HepG2 (cell line): ENCODE measurements around the gene HOXC9. TPM values are rescaled to one million over a fixed set of nuclear protein-coding genes. Genes with fewer than 3 reads are reported as not detected.

Source experiments
- ATAC-seq: fragments of 200-7000 bp; cut with Tn5 transposase; 3 replicates; pipeline ENCODE4 v1.9.1; 2020; ENCODE audit warnings: mild to moderate bottlenecking, moderate library complexity
- BruUV-seq: library from RNA; stranded (reverse); fragments of 400-500 nt; replicated peaks from 2 replicates; lab custom pipeline; 2021; lab: Mats Ljungman, UMichigan
- CTCF ChIA-PET: fragments of 300-600 bp; formaldehyde crosslinking; extraction: SDS; loops from one replicate; lab custom pipeline; 2021; ENCODE audit warnings: low total read pairs, inconsistent platforms, low intra/inter-chr PET ratio; lab: Yijun Ruan, JAX
- POLR2A ChIA-PET: fragments of 350-600 bp; sonication (Branson Sonifier 250); formaldehyde crosslinking; loops from one replicate; lab custom pipeline; 2020; ENCODE audit warnings: antibody characterized with exemption, inconsistent platforms; lab: Yijun Ruan, JAX
- DNase-seq: peaks from one replicate; pipeline ENCODE4 v3.0.0-alpha.2; 2015; ENCODE audit warnings: low spot score
- FAIRE-seq: peaks from 3 replicates; lab custom pipeline; 2011; peaks lifted over from hg19 to GRCh38; lab: Jason Lieb, UNC
- H2AFZ ChIP-seq: one replicate; pipeline ENCODE4 v1.6.1; 2011; ENCODE audit warnings: low read length, inconsistent platforms
- H3K27ac ChIP-seq: fragments of 300-600 bp; 3 replicates; pipeline ENCODE4 v1.8.0; 2011; ENCODE audit warnings: mixed run types, mild to moderate bottlenecking, mixed read lengths, low read length, inconsistent platforms; ENCODE audit not compliant: insufficient read depth; ENCODE audit errors: extremely low read length
- H3K27me3 ChIP-seq, 2 experiments: fragments of 200-600 bp in 1 of 2; 2 replicates in 1 of 2; 3 replicates in 1 of 2; pipeline versions ENCODE4 v1.6.0 to v1.8.0; 2011; ENCODE audit warnings: low read length in 2 of 2, mild to moderate bottlenecking in 2 of 2, moderate library complexity in 2 of 2, inconsistent platforms in 1 of 2; ENCODE audit not compliant: insufficient read depth in 2 of 2, control insufficient read depth in 1 of 2
- H3K36me3 ChIP-seq, 2 experiments: fragments of 200-600 bp in 1 of 2; replicated peaks in 1 of 2; 2 replicates in 1 of 2; 3 replicates in 1 of 2; pipeline versions ENCODE4 v1.5.1 to v1.8.0; 2011; ENCODE audit warnings: low read length in 2 of 2, inconsistent platforms in 1 of 2; ENCODE audit not compliant: insufficient read depth in 2 of 2, control insufficient read depth in 1 of 2
- H3K4me1 ChIP-seq: 2 replicates; pipeline ENCODE4 v1.5.1; 2012; ENCODE audit warnings: low read length, inconsistent platforms; ENCODE audit not compliant: insufficient read depth
- H3K4me2 ChIP-seq: 2 replicates; pipeline ENCODE4 v1.6.0; 2011; ENCODE audit warnings: low read depth, low read length, inconsistent platforms
- H3K4me3 ChIP-seq, 3 experiments: fragments of 200-600 bp in 1 of 3; sonication (generic), shearing (Covaris generic) in 1 of 3; replicated peaks in 1 of 3; 2 replicates each; pipeline ENCODE4 v1.5.1; 2011 to 2016; ENCODE audit warnings: low read length in 3 of 3, inconsistent platforms in 2 of 3, low read depth in 2 of 3, mild to moderate bottlenecking in 2 of 3, control low read depth in 1 of 3, mixed read lengths in 1 of 3; ENCODE audit not compliant: insufficient read depth in 1 of 3
- H3K79me2 ChIP-seq: one replicate; pipeline ENCODE4 v1.6.1; 2011; ENCODE audit warnings: low read length, inconsistent platforms; ENCODE audit not compliant: insufficient read depth
- H3K9ac ChIP-seq: 2 replicates; pipeline ENCODE4 v1.6.0; 2011; ENCODE audit warnings: mild to moderate bottlenecking, low read depth, low read length, inconsistent platforms; ENCODE audit not compliant: insufficient read depth
- H3K9me3 ChIP-seq: 2 replicates; pipeline ENCODE4 v1.5.1; 2012; ENCODE audit warnings: mild to moderate bottlenecking, low read length
- H4K20me1 ChIP-seq: 2 replicates; pipeline ENCODE4 v1.6.0; 2011; ENCODE audit warnings: inconsistent platforms, mild to moderate bottlenecking, low read length, moderate library complexity; ENCODE audit not compliant: insufficient read depth
- ATAD3A ChIP-seq: sonication (generic); formaldehyde crosslinking; IDR thresholded peaks from 2 replicates; pipeline ENCODE4 v1.4.0; 2020; ENCODE audit warnings: missing genetic modification reagents
- ATF3 ChIP-seq: sonication (generic); formaldehyde crosslinking; IDR thresholded peaks from 2 replicates; pipeline ENCODE4 v1.4.0; 2020; ENCODE audit warnings: missing genetic modification reagents
- CENPX ChIP-seq: sonication (generic); formaldehyde crosslinking; IDR thresholded peaks from 2 replicates; pipeline ENCODE4 v1.9.0; 2021; ENCODE audit warnings: mild to moderate bottlenecking, missing genetic modification reagents, moderate library complexity
- MBNL3 ChIP-seq: fragments of 250-450 bp; sonication (Bioruptor Pico); conservative IDR thresholded peaks from 2 replicates; pipeline ENCODE4 v1.8.0; 2022; ENCODE audit warnings: mild to moderate bottlenecking, inconsistent platforms
- SAFB2 ChIP-seq: sonication (generic); formaldehyde crosslinking; IDR thresholded peaks from 2 replicates; pipeline ENCODE4 v1.5.1; 2020; ENCODE audit warnings: missing genetic modification reagents, low read depth, mild to moderate bottlenecking, borderline replicate concordance
- SAP130 ChIP-seq: IDR thresholded peaks from 2 replicates; pipeline ENCODE4 v1.6.1; 2016; ENCODE audit warnings: low read depth
- SP4 ChIP-seq: sonication (generic); formaldehyde crosslinking; IDR thresholded peaks from 2 replicates; pipeline ENCODE4 v1.8.1; 2023; ENCODE audit warnings: mild to moderate bottlenecking, missing genetic modification reagents
- TFDP2 ChIP-seq: sonication (generic); formaldehyde crosslinking; IDR thresholded peaks from 2 replicates; pipeline ENCODE4 v1.4.0; 2020; ENCODE audit warnings: missing genetic modification reagents
- ZBTB25 ChIP-seq: IDR thresholded peaks from 2 replicates; pipeline ENCODE4 v1.6.1; 2018; ENCODE audit warnings: missing genetic modification reagents
- ZNF180 ChIP-seq: sonication (generic); formaldehyde crosslinking; IDR thresholded peaks from 2 replicates; pipeline ENCODE4 v1.4.0; 2020; ENCODE audit warnings: low read depth, missing genetic modification reagents, borderline replicate concordance
- ZNF670 ChIP-seq: sonication (generic); formaldehyde crosslinking; IDR thresholded peaks from 2 replicates; pipeline ENCODE4 v1.8.0; 2022; ENCODE audit warnings: mild to moderate bottlenecking, missing genetic modification reagents, borderline replicate concordance
- WGBS: methylation state at CpG from one replicate; pipeline ENCODE4 v1.1.6; 2017; ENCODE audit warnings: low lambda C conversion rate; 5-methylcytosine and 5-hydroxymethylcytosine counted together
- in situ Hi-C: cut with HindIII; loops from 2 replicates; pipeline ENCODE4 v1.10.0; 2017; ENCODE audit warnings: low pct_unique_long_range_greater_than_20kb; ENCODE audit not compliant: extremely low pct_ligation_motif_present
- intact Hi-C: fragments of 100-400 bp; cut with micrococcal nuclease; formaldehyde crosslinking; loops from one replicate; pipeline ENCODE4 v1.10.0; 2022; ENCODE audit not compliant: unreplicated experiment
- polyA plus RNA-seq, 8 experiments: library from polyadenylated mRNA; depleted of rRNA in 3 of 8; stranded (reverse) in 7 of 8; unstranded in 1 of 8; fragments of >200 nt; fragmentation: Illumina TruSeq in 4 of 8; extraction: Trizol in 4 of 8; gene quantifications; 2 replicates each; pipeline versions ENCODE4 v1.2.1 to v1.2.3, GENCODE V29; 2011 to 2016; ENCODE audit warnings: low read depth in 4 of 8, missing spikeins in 1 of 8, mixed read lengths in 1 of 8; ENCODE audit not compliant: insufficient read depth in 1 of 8
- total RNA-seq, 5 experiments: library from RNA; depleted of rRNA; stranded (reverse); fragments of >200 nt; fragmentation: Illumina TruSeq; extraction: Trizol; gene quantifications; 2 replicates each; pipeline ENCODE4 v1.2.3, GENCODE V29; 2016; ENCODE audit warnings: low read depth in 1 of 5

Gene HOXC9
- total and polyA plus RNA-seq, 2 of the 13 experiments (the other 11 are each of a cell fraction or from before 2014, with no cell fraction given) = 0.11 to 1.1 TPM

GRCh38 chr12:54020591-54021405 is 20.8 kb downstream of the HOXC9 start:
- H3K27me3 ChIP-seq = peaks cover 2 to 57% of the 10 kb centered on the region in 2 experiments
- no peak for FAIRE-seq
- 57% methylated on average over 11 of the region's 23 CpGs for WGBS
- TF ChIP-seq ZBTB25 (CRISPR knock-in tag) = no peak
- no peak for TF ChIP-seq SAP130 (CRISPR knock-in tag)
- TF ChIP-seq ZNF180 (CRISPR knock-in tag) = no peak
- no peak for TF ChIP-seq CENPX (CRISPR knock-in tag)
- TF ChIP-seq TFDP2 (CRISPR knock-in tag) = no peak
- no peak for TF ChIP-seq SP4 (CRISPR knock-in tag)
- TF ChIP-seq SAFB2 = no peak
- TF ChIP-seq ATF3 (CRISPR knock-in tag) = no peak
- no peak for TF ChIP-seq ZNF670 (CRISPR knock-in tag)
- no peak for TF ChIP-seq MBNL3
- TF ChIP-seq ATAD3A (CRISPR knock-in tag) = no peak
- intact Hi-C loops (no loop called here), in situ Hi-C loops (no loop called here)
- CTCF ChIA-PET = no interaction called here
- no peak overlapping the region for H3K9ac ChIP-seq
- no peak overlapping the region for H3K4me3 ChIP-seq
- ATAC-seq = no peak
- H3K9me3 ChIP-seq = no peaks in the 10 kb centered on the region
- POLR2A ChIA-PET = no interaction called here
- H4K20me1 ChIP-seq = no peaks in the 10 kb centered on the region
- H3K4me2 ChIP-seq = no peak overlapping the region
- H3K36me3 ChIP-seq = no peaks in the 10 kb centered on the region
- no peak overlapping the region for H2AFZ ChIP-seq
- H3K4me1 ChIP-seq = peaks cover 5% of the 10 kb centered on the region; the same call in 1 of the 2 replicates
- no TSS peak for BruUV-seq
- H3K79me2 ChIP-seq = no peaks in the 10 kb centered on the region
- DNase-seq = no peak
- no peak overlapping the region for H3K27ac ChIP-seq
